Endothelial cell (in vitro differentiated cells): ENCODE data around the gene CMTM8. TPM values are rescaled to one million over a fixed set of nuclear protein-coding genes. Genes with fewer than 3 reads are reported as not detected.
A peak's percentile ranks its signal among the peaks of the same experiment; 100 is the strongest.

Source experiments
- DNase-seq: peaks from one replicate; pipeline ENCODE4 v3.0.0; 2021; ENCODE audit warnings: low spot score
- H3K27ac Mint-ChIP-seq: one replicate; pipeline ENCODE4 v1.8.0; 2021; ENCODE audit warnings: mixed read lengths, inconsistent platforms; ENCODE audit not compliant: unreplicated experiment
- H3K27me3 Mint-ChIP-seq: one replicate; pipeline ENCODE4 v1.8.0; 2021; ENCODE audit warnings: mild to moderate bottlenecking, moderate library complexity, mixed read lengths, inconsistent platforms; ENCODE audit not compliant: unreplicated experiment
- H3K36me3 Mint-ChIP-seq: one replicate; pipeline ENCODE4 v1.8.0; 2021; ENCODE audit warnings: mild to moderate bottlenecking, low read depth, mixed read lengths, inconsistent platforms; ENCODE audit not compliant: unreplicated experiment
- H3K4me1 Mint-ChIP-seq: one replicate; pipeline ENCODE4 v1.8.0; 2021; ENCODE audit warnings: mild to moderate bottlenecking, mixed read lengths, inconsistent platforms; ENCODE audit not compliant: unreplicated experiment
- H3K4me3 Mint-ChIP-seq: one replicate; pipeline ENCODE4 v1.8.0; 2021; ENCODE audit warnings: mild to moderate bottlenecking, mixed read lengths, inconsistent platforms; ENCODE audit not compliant: unreplicated experiment
- H3K9me3 Mint-ChIP-seq: one replicate; pipeline ENCODE4 v1.8.0; 2021; ENCODE audit warnings: mixed read lengths, inconsistent platforms; ENCODE audit not compliant: unreplicated experiment
- total RNA-seq: library from RNA; stranded (reverse); fragmentation: NEBNext Ultra II Directional; extraction: Animal tissue kit (Norgen Biotek cat#: 25700); gene quantifications from one replicate; pipeline ENCODE4 v1.2.1, GENCODE V29; 2021; ENCODE audit not compliant: unreplicated experiment
- TF ChIP-seq, protein P1 (sequence below): fragments of 200-600 bp; sonication (generic); IDR thresholded peaks from one replicate; pipeline ENCODE4 v1.5.0; 2021; ENCODE audit warnings: antibody characterized with exemption; ENCODE audit not compliant: unreplicated experiment

Gene CMTM8
- total RNA-seq, 1 donor from 2014 or later: 16.2 TPM

DNA sequence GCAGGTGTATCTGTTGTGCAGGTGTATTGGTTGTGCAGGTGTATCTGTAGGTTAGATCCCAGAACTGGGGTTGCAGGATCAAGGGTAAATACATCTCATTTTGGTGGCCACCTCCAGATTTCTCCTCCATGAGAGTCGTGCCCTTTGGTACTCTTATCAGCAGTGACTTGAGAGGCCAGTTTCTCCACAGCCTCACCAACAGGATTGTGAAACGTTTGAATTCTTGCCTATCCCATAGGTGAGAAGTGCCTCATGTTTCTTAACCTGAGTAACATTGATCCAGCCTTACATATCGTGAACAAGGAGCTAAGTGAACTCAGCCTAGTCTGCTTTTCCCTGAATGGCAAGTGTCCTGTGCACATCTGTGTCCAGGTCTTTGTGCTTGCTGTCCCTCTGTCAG is 55.4 kb downstream of the CMTM8 start:
- H3K4me1 Mint-ChIP-seq: peaks cover 2% of the 10 kb centered on the region
- H3K27me3 Mint-ChIP-seq: peaks cover 7% of the 10 kb centered on the region
- H3K4me3 Mint-ChIP-seq: no peak overlapping the region
- H3K27ac Mint-ChIP-seq: no peak overlapping the region
- H3K36me3 Mint-ChIP-seq: no peaks in the 10 kb centered on the region
- TF ChIP-seq, protein P1, sequence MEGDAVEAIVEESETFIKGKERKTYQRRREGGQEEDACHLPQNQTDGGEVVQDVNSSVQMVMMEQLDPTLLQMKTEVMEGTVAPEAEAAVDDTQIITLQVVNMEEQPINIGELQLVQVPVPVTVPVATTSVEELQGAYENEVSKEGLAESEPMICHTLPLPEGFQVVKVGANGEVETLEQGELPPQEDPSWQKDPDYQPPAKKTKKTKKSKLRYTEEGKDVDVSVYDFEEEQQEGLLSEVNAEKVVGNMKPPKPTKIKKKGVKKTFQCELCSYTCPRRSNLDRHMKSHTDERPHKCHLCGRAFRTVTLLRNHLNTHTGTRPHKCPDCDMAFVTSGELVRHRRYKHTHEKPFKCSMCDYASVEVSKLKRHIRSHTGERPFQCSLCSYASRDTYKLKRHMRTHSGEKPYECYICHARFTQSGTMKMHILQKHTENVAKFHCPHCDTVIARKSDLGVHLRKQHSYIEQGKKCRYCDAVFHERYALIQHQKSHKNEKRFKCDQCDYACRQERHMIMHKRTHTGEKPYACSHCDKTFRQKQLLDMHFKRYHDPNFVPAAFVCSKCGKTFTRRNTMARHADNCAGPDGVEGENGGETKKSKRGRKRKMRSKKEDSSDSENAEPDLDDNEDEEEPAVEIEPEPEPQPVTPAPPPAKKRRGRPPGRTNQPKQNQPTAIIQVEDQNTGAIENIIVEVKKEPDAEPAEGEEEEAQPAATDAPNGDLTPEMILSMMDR: no peak
- H3K9me3 Mint-ChIP-seq: no peaks in the 10 kb centered on the region
- no peak for DNase-seq

DNA sequence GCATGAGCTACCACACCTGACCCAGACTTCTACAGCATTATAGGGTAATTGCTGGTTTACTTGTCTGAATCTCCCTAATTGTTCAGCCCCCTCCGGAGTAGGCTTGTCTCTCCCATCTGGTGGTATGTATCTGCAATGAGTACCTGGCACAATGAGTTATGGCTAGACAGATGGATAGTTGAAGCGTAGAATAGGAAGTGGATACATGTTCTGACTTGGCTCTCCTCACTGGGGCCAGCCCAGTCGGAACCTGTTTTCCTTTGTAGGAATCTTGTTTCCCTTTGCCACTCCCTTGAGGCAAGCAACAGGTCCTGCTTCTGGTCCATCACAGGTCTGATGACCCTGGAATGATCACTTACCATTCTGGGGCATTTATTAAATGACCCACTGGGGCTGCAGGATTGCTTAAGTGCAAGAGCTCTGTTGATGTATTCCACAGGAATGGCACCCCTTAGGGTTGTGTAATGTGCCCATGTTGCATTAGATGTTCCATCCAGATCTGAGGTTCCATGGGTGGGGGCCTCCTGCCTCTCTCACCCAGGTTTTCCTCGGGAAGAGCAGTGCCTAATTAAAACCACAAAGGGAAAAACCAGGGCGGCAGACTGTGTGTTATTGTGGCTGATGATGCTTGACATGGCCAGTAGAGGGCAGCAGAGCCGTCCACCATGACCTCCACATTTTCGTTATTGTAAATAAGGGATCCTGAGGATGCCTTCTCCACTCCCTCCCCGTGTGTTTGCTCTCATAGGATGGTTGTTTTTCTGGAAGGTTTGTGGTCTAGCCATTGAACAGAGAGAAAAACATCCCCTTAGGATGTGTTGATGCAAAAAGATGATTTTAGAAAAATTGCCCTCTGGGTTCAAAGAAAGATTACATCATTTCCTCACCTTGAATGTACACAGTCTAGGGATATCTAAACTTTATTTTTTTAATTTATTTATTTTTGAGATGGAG is 58.0 kb downstream of the CMTM8 start:
- H3K4me1 Mint-ChIP-seq: peaks cover 2% of the 10 kb centered on the region
- TF ChIP-seq, protein P1: peak; percentile 90
- peaks cover 10% of the 10 kb centered on the region for H3K27me3 Mint-ChIP-seq
- peak; percentile 66 for DNase-seq
- no peaks in the 10 kb centered on the region for H3K9me3 Mint-ChIP-seq
- H3K27ac Mint-ChIP-seq: no peak overlapping the region
- no peaks in the 10 kb centered on the region for H3K36me3 Mint-ChIP-seq
- H3K4me3 Mint-ChIP-seq: no peak overlapping the region

DNA sequence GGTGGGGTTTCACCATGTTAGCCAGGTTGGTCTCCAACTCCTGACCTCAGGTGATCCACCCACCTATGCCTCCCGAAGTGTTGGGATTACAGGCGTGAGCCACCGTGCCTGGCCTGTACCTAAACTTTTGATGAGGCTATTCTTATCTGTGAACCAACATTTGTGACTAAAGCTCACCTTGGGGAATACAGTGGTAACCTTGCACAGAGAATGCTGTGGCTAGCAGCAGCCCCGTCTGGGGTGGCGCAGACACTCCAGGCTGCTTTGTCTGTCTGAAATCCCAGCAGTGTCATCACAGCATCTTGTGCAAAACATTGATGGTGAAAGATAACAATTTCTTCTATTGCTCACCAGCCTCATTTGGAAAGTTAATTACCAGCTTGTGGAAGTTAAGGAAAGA is 58.9 kb downstream of the CMTM8 start:
- no peak overlapping the region for H3K27ac Mint-ChIP-seq
- no peaks in the 10 kb centered on the region for H3K9me3 Mint-ChIP-seq
- H3K4me1 Mint-ChIP-seq: peaks cover 2% of the 10 kb centered on the region
- no peak for DNase-seq
- no peaks in the 10 kb centered on the region for H3K36me3 Mint-ChIP-seq
- H3K4me3 Mint-ChIP-seq: no peak overlapping the region
- TF ChIP-seq, protein P1: no peak
- H3K27me3 Mint-ChIP-seq: peaks cover 10% of the 10 kb centered on the region

DNA sequence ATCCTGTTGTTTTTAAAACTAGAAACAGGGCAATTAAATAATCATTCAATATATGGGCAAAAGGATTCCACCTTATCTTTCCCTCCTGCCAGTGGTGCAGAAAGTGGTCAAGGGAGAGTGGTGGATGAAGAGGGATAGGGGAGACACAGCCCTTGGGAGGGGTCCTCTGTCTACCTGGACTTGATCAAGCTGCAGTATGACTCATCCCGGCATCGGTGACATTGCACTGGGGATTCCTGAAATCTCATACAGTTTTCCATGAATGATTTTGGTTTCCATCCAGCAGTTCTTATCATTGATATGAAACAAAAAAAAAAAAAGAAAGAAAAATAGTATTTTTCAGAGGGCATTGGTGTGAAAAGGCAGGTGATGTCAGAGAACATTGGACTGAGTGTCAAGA is 62.9 kb downstream of the CMTM8 start:
- no peak overlapping the region for H3K27ac Mint-ChIP-seq
- no peaks in the 10 kb centered on the region for H3K36me3 Mint-ChIP-seq
- no peak overlapping the region for H3K4me3 Mint-ChIP-seq
- no peaks in the 10 kb centered on the region for H3K9me3 Mint-ChIP-seq
- TF ChIP-seq, protein P1: no peak
- H3K27me3 Mint-ChIP-seq: peaks cover 4% of the 10 kb centered on the region
- no peak for DNase-seq
- H3K4me1 Mint-ChIP-seq: peaks cover 10% of the 10 kb centered on the region
